MM.1S (cell line): ENCODE measurements around the gene BGN.

ENCODE experiments used
- DNase-seq: peaks from one replicate; pipeline ENCODE4 v3.0.0-alpha.2; 2015
- H2AFZ ChIP-seq: fragments of 300-600 bp; sonication (generic); 2 replicates; pipeline ENCODE4 v1.6.0; 2016; ENCODE audit warnings: antibody characterized with exemption, low read length
- H3F3A ChIP-seq: fragments of 300-600 bp; sonication (generic); 2 replicates; pipeline ENCODE4 v1.6.1; 2016; ENCODE audit warnings: mild to moderate bottlenecking, antibody characterized with exemption, low read length, moderate library complexity, mixed read lengths; ENCODE audit not compliant: insufficient read depth
- H3K27ac ChIP-seq: fragments of 300-600 bp; sonication (generic); 2 replicates; pipeline ENCODE4 v1.5.1; 2016; ENCODE audit warnings: mild to moderate bottlenecking, low read length
- H3K27me3 ChIP-seq: fragments of 300-600 bp; sonication (generic); replicated peaks from 2 replicates; pipeline ENCODE4 v1.6.0; 2016; ENCODE audit warnings: low read length; ENCODE audit not compliant: insufficient read depth
- H3K36me3 ChIP-seq: fragments of 300-600 bp; sonication (generic); replicated peaks from 2 replicates; pipeline ENCODE4 v1.6.1; 2016; ENCODE audit warnings: mild to moderate bottlenecking, low read length, mixed read lengths; ENCODE audit not compliant: insufficient read depth
- H3K4me1 ChIP-seq: fragments of 300-600 bp; sonication (generic); 2 replicates; pipeline ENCODE4 v1.6.1; 2016; ENCODE audit warnings: low read length, mixed read lengths
- H3K4me2 ChIP-seq: fragments of 300-600 bp; sonication (generic); 2 replicates; pipeline ENCODE4 v1.6.0; 2016; ENCODE audit warnings: low read depth, low read length
- H3K4me3 ChIP-seq: fragments of 300-600 bp; sonication (generic); 2 replicates; pipeline ENCODE4 v1.5.1; 2016; ENCODE audit warnings: low read length, mixed read lengths
- H3K79me2 ChIP-seq: fragments of 300-600 bp; sonication (generic); 2 replicates; pipeline ENCODE4 v1.6.1; 2016; ENCODE audit warnings: mixed run types, low read length, mixed read lengths
- H3K9ac ChIP-seq: fragments of 300-600 bp; sonication (generic); 2 replicates; pipeline ENCODE4 v1.6.1; 2016; ENCODE audit warnings: low read length, mixed read lengths
- H3K9me2 ChIP-seq: fragments of 300-600 bp; sonication (generic); replicated peaks from 2 replicates; pipeline ENCODE4 v1.6.1; 2016; ENCODE audit warnings: mild to moderate bottlenecking, low read length, mixed read lengths; ENCODE audit not compliant: insufficient read depth
- H3K9me3 ChIP-seq: fragments of 300-600 bp; sonication (generic); replicated peaks from 2 replicates; pipeline ENCODE4 v1.6.1; 2016; ENCODE audit warnings: mild to moderate bottlenecking, low read length, mixed read lengths; ENCODE audit not compliant: insufficient read depth
- H4K20me1 ChIP-seq: fragments of 300-600 bp; sonication (generic); 2 replicates; pipeline ENCODE4 v1.6.1; 2016; ENCODE audit warnings: mild to moderate bottlenecking, low read length, moderate library complexity, mixed read lengths; ENCODE audit not compliant: insufficient read depth
- CTCF ChIP-seq: fragments of 300-600 bp; sonication (generic); IDR thresholded peaks from 2 replicates; pipeline ENCODE4 v1.5.1; 2016; ENCODE audit warnings: antibody characterized with exemption, low read length, mixed read lengths
- EZH2 ChIP-seq: fragments of 300-600 bp; sonication (generic); optimal IDR thresholded peaks from 2 replicates; pipeline ENCODE3; 2017; ENCODE audit warnings: low read depth, mild to moderate bottlenecking, antibody characterized with exemption, low read length, mixed read lengths
- EZH2phosphoT487 ChIP-seq: fragments of 300-600 bp; sonication (generic); IDR thresholded peaks from 2 replicates; pipeline ENCODE4 v1.6.1; 2018; ENCODE audit warnings: antibody characterized with exemption, low read length

BGN gene

GRCh38 chrX:153474266-153474665 is 20.5 kb upstream of the BGN start:
- H3K9me2 ChIP-seq, result no peaks in the 10 kb centered on the region
- H3F3A ChIP-seq, result no peaks in the 10 kb centered on the region
- no peak overlapping the region for H3K4me2 ChIP-seq
- no peaks in the 10 kb centered on the region for H3K9me3 ChIP-seq
- no peaks in the 10 kb centered on the region for H3K36me3 ChIP-seq
- H3K4me1 ChIP-seq, result no peaks in the 10 kb centered on the region
- H4K20me1 ChIP-seq, result no peaks in the 10 kb centered on the region
- H3K79me2 ChIP-seq, result peaks cover 8% of the 10 kb centered on the region
- H3K27me3 ChIP-seq, result peaks cover 30% of the 10 kb centered on the region
- H3K27ac ChIP-seq, result no peak overlapping the region
- no peak overlapping the region for H3K4me3 ChIP-seq
- H3K9ac ChIP-seq, result no peak overlapping the region
- no peak for DNase-seq
- TF ChIP-seq EZH2 (no peak), EZH2phosphoT487 (no peak), CTCF (no peak)
- no peak overlapping the region for H2AFZ ChIP-seq

GRCh38 chrX:153474718-153475117 is 20.1 kb upstream of the BGN start:
- H3K79me2 ChIP-seq, result peaks cover 4% of the 10 kb centered on the region
- DNase-seq, result no peak
- no peaks in the 10 kb centered on the region for H3K9me3 ChIP-seq
- no peaks in the 10 kb centered on the region for H3K4me1 ChIP-seq
- H3K36me3 ChIP-seq, result no peaks in the 10 kb centered on the region
- no peak overlapping the region for H3K4me3 ChIP-seq
- H3K9me2 ChIP-seq, result no peaks in the 10 kb centered on the region
- H3K4me2 ChIP-seq, result no peak overlapping the region
- no peak overlapping the region for H3K9ac ChIP-seq
- H3F3A ChIP-seq, result no peaks in the 10 kb centered on the region
- no peak overlapping the region for H2AFZ ChIP-seq
- no peaks in the 10 kb centered on the region for H4K20me1 ChIP-seq
- peaks cover 30% of the 10 kb centered on the region for H3K27me3 ChIP-seq
- no peak overlapping the region for H3K27ac ChIP-seq
- TF ChIP-seq EZH2, result no peak
- TF ChIP-seq EZH2phosphoT487, result no peak
- TF ChIP-seq CTCF, result no peak

GRCh38 chrX:153475271-153475670 is 19.5 kb upstream of the BGN start:
- no peak overlapping the region for H3K9ac ChIP-seq
- H3K9me3 ChIP-seq, result no peaks in the 10 kb centered on the region
- no peaks in the 10 kb centered on the region for H3K4me1 ChIP-seq
- TF ChIP-seq EZH2, result no peak
- no peak for TF ChIP-seq CTCF
- no peak for TF ChIP-seq EZH2phosphoT487
- H2AFZ ChIP-seq, result no peak overlapping the region
- no peak overlapping the region for H3K4me2 ChIP-seq
- no peaks in the 10 kb centered on the region for H4K20me1 ChIP-seq
- no peaks in the 10 kb centered on the region for H3K9me2 ChIP-seq
- DNase-seq, result no peak
- H3K27me3 ChIP-seq, result peaks cover 30% of the 10 kb centered on the region
- no peaks in the 10 kb centered on the region for H3F3A ChIP-seq
- no peak overlapping the region for H3K27ac ChIP-seq
- no peaks in the 10 kb centered on the region for H3K36me3 ChIP-seq
- no peaks in the 10 kb centered on the region for H3K79me2 ChIP-seq
- no peak overlapping the region for H3K4me3 ChIP-seq
